GM19468 (cell line): ENCODE results near the gene C2orf66.

ENCODE experiments used
- ATAC-seq: cut with Tn5 transposase; IDR thresholded peaks from one replicate; pipeline ENCODE4 v1.9.1; 2021; ENCODE audit warnings: mild to moderate bottlenecking, moderate library complexity, moderate number of reproducible peaks; ENCODE audit not compliant: unreplicated experiment; ENCODE audit errors: extremely low read depth

The C2orf66 gene

DNA sequence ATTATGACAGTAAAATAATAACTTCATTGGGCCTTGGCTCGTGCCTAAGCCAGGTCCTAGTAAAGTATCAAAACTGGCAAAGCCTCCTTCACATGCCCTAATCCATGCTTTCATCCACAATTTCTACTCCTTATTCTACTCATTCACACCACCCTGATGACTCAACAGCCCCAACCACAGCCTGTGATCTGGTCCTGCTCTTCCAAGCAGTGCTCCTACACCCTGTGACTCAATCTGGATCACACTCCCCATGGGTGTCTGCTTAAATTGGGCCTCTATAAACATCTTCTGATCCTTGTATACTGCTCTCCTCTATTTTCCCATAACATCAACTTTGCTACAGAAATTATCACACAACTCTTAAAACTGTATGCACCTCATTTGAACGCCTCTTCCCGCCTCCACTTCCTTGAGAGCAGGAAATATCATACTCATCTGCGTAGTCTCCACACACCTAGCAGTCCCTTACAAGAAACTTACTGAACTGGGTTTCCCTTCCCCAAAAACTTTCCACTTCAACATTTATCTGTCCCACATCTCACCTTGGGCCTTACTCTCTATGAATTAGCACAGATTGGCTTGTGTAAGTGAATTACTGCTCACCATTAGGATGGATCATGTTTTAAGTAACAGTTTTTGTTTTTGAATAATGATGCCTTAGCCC is 25.6 kb downstream of the C2orf66 start:
- ATAC-seq, result no peak

DNA sequence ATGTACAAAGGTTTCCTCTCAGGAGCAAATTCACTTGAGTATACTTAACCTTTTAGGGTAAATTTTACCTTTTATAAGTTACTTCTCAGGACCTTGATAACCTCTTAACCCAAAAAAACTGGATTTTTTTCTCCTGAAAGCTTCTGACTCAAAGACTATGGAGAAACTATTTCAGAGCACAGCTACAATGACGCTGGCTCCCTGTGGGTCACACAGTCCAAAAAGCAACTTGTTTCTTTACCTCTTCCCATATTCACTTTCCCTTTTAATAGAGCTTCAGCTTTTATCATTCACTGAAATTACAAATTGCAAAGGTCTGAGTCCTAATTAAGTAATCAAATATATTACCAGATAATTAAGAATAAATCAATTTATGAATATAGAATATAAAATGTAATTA is 42.1 kb downstream of the C2orf66 start:
- ATAC-seq, result no peak

DNA sequence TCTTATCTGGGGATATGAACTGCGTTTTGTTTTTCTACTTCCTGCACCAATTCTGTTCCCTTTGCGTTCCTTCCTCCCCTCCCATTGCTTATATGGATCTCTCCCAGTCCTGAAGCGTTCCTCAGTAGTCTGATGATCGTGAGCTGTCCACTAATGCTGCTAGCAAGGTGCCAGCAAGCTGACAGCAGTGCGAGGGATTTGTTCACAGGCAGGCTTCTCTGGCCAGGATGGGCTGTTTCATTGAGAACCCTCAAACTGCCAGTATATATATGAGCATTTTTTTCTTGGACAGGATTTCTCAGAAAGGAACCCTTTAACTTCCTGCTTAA is 49.8 kb downstream of the C2orf66 start:
- no peak for ATAC-seq

DNA sequence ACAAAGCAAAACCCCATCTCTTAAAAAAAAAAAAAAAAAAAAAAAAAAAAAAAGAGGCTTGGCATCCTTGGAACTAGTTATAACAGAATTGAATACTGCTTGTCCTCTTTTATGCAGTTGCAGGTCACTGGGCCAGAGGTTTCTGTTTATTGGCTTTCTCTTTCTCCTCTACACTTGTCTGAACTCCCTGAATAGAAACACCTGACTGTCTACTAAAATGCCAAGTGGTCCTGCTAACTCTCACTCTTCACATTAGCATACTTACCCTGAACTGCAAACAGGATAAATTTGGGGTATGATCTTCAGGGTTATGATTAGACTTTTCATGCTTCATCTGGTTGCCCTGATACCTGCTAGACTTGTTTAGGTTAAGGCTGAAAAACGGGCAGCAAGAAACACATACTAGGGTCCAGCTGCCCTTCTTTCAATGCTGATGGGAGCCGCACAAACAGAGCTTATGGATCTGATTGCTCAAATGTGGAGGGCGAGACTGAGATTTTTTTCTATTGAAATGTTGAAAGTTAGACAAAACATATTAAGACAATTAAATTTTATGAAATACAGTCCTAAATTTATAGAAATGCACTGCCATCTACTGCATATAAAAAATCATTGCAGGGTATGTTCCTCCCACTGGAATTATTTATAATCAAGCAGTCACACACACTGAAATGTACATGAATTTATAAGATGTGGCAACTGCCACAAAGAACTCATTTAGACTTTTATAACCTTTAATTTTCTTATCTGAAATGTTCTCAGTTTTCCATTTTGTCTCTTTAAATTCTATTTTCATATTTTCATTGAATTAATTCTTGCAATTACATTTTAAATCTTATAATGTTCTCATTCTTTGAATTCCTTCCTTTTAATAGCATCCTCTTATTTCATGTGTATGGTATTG is 50.4 kb downstream of the C2orf66 start:
- ATAC-seq, result no peak
